Prostate gland (tissue), 2 donors: ENCODE data around the gene CYP17A1. TPM values are rescaled to one million over a fixed set of nuclear protein-coding genes. Genes with fewer than 3 reads are reported as not detected.

Source experiments
- DNase-seq: peaks from one replicate; pipeline ENCODE4 v3.0.0-alpha.2; 2019; ENCODE audit warnings: low spot score
- H3K27ac ChIP-seq, 2 donors: fragments of 200-600 bp; sonication (generic); 2 replicates each; pipeline ENCODE4 v1.5.1; 2017 to 2019
- H3K27me3 ChIP-seq: fragments of 200-600 bp; sonication (generic); replicated peaks from 2 replicates; pipeline ENCODE4 v1.5.1; 2019; ENCODE audit not compliant: insufficient read depth
- H3K36me3 ChIP-seq, 2 donors: fragments of 200-600 bp; sonication (generic); 1 replicate in 1 of 2; 2 replicates in 1 of 2; pipeline versions ENCODE4 v1.5.1 to v1.8.1; 2017 to 2019
- H3K4me1 ChIP-seq: fragments of 200-600 bp; sonication (generic); replicated peaks from 2 replicates; pipeline ENCODE4 v1.5.1; 2019
- H3K4me3 ChIP-seq, 2 donors: fragments of 200-600 bp; sonication (generic); 2 replicates each; pipeline ENCODE4 v1.5.1; 2017 to 2019
- H3K9me3 ChIP-seq: fragments of 200-600 bp; sonication (generic); 2 replicates; pipeline ENCODE4 v1.5.1; 2017
- CTCF ChIP-seq, 4 experiments: fragments of 200-600 bp in 2 of 4; fragments of 450-650 bp in 2 of 4; sonication (generic) in 2 of 4; IDR thresholded peaks; 1 replicate in 3 of 4; 2 replicates in 1 of 4; pipeline ENCODE4 v1.5.1; 2016 to 2019; ENCODE audit warnings: antibody characterized with exemption in 4 of 4, mild to moderate bottlenecking in 2 of 4, moderate library complexity in 2 of 4
- POLR2A ChIP-seq: fragments of 450-650 bp; IDR thresholded peaks from one replicate; pipeline ENCODE4 v1.6.1; 2016; ENCODE audit warnings: antibody characterized with exemption, mild to moderate bottlenecking
- POLR2AphosphoS5 ChIP-seq: sonication (generic); formaldehyde crosslinking; IDR thresholded peaks from one replicate; pipeline ENCODE4 v1.6.1; 2017; ENCODE audit warnings: antibody characterized with exemption
- WGBS: methylation state at CpG from one replicate; pipeline ENCODE4 v1.1.5; 2018; 5-methylcytosine and 5-hydroxymethylcytosine counted together
- intact Hi-C: fragments of 100-400 bp; cut with DNase I; formaldehyde crosslinking; loops from one replicate; pipeline ENCODE4 v1.14.2; 2022
- total RNA-seq, 2 donors: library from RNA; depleted of rRNA; stranded (reverse); fragments of >200 nt; gene quantifications; one replicate each; pipeline ENCODE4 v1.1.0, GENCODE V29; 2016

Gene CYP17A1
- total RNA-seq, 2 donors from 2014 or later, result 12.8 TPM; not detected in 1

- Histone ChIP-seq H3K27me3 (no peaks in the 10 kb centered on the region), H3K27ac (no peak overlapping the region), H3K9me3 (no peaks in the 10 kb centered on the region), H3K4me1 (no peaks in the 10 kb centered on the region), H3K36me3 (no peaks in the 10 kb centered on the region), H3K4me3 (no peak overlapping the region)
- 97% methylated on average over 4 of the region's 4 CpGs for WGBS
- intact Hi-C loops, result no loop called here
- DNase-seq, result no peak
- TF ChIP-seq POLR2A, result no peak
- TF ChIP-seq POLR2AphosphoS5, result no peak
- TF ChIP-seq CTCF (IDR thresholded peaks at IDR 0.05), result no peak
Observed at GRCh38 chr10:102872163-102872562, 35.0 kb upstream of the CYP17A1 start.

GRCh38 chr10:102870221-102870620 is 33.0 kb upstream of the CYP17A1 start:
- peak overlapping the region in 1 of 2 donors; percentile 43 for H3K4me3 ChIP-seq
- intact Hi-C loops, result no loop called here
- DNase-seq, result no peak
- no peak overlapping the region for H3K27ac ChIP-seq
- no peaks in the 10 kb centered on the region for H3K4me1 ChIP-seq
- TF ChIP-seq POLR2AphosphoS5 (no peak), CTCF (IDR thresholded peaks at IDR 0.05) (no peak), POLR2A (no peak)
- H3K9me3 ChIP-seq, result no peaks in the 10 kb centered on the region
- H3K36me3 ChIP-seq, result no peaks in the 10 kb centered on the region
- 84% methylated on average over 10 of the region's 10 CpGs for WGBS
- no peaks in the 10 kb centered on the region for H3K27me3 ChIP-seq

- Histone ChIP-seq H3K9me3 (no peaks in the 10 kb centered on the region), H3K27me3 (no peaks in the 10 kb centered on the region), H3K4me1 (no peaks in the 10 kb centered on the region), H3K27ac (peak within 1 kb of the TSS; percentile 34 to 59), H3K36me3 (no peaks in the 10 kb centered on the region), H3K4me3 (peak within 1 kb of the TSS; percentile 43 to 47)
- peak; percentile 24 for DNase-seq
- 3% methylated on average over 42 of the region's 63 CpGs for WGBS
- TF ChIP-seq CTCF (IDR thresholded peaks at IDR 0.05) (no peak), POLR2A (peak; percentile 16)
- intact Hi-C loops, result no loop called here
Observed at GRCh38 chr10:102869258-102870198, 32.3 kb upstream of the CYP17A1 start, which contains the start of gene AS3MT. AS3MT (plus strand) TSS chr10:102869470; CDS start chr10:102869593, 123 bp downstream.

- TF ChIP-seq CTCF (IDR thresholded peaks at IDR 0.05) (no peak), POLR2A (no peak), POLR2AphosphoS5 (no peak)
- no peak for DNase-seq
Observed at GRCh38 chr10:102868911-102869257, 31.7 kb upstream of the CYP17A1 start.

GRCh38 chr10:102865620-102866019 is 28.4 kb upstream of the CYP17A1 start:
- Histone ChIP-seq H3K4me3 (no peak overlapping the region), H3K36me3 (no peaks in the 10 kb centered on the region), H3K27me3 (no peaks in the 10 kb centered on the region), H3K4me1 (no peaks in the 10 kb centered on the region), H3K27ac (no peak overlapping the region), H3K9me3 (no peaks in the 10 kb centered on the region)
- TF ChIP-seq POLR2AphosphoS5 (no peak), POLR2A (no peak), CTCF (IDR thresholded peaks at IDR 0.05) (no peak)
- 90% methylated on average over 3 of the region's 3 CpGs for WGBS
- intact Hi-C loops, result no loop called here
- DNase-seq, result no peak

More at GRCh38 chr10:102868911-102869257, 31.7 kb upstream of the CYP17A1 start:
- 7% methylated on average over 5 of the region's 5 CpGs for WGBS
- Histone ChIP-seq H3K9me3 (no peaks in the 10 kb centered on the region), H3K4me1 (no peaks in the 10 kb centered on the region), H3K27ac (peak overlapping the region; percentile 34 to 59), H3K4me3 (peak overlapping the region; percentile 43 to 47), H3K27me3 (no peaks in the 10 kb centered on the region), H3K36me3 (no peaks in the 10 kb centered on the region)
- intact Hi-C loops, result no loop called here
